Hepatocyte (in vitro differentiated cells): ENCODE results near the gene PHACTR1. TPM values are rescaled to one million over a fixed set of nuclear protein-coding genes. Genes with fewer than 3 reads are reported as not detected.
A peak's percentile ranks its signal among the peaks of the same experiment; 100 is the strongest.

Experiments used
- DNase-seq: peaks from one replicate; pipeline ENCODE4 v3.0.0-alpha.2; 2016; ENCODE audit warnings: low spot score
- H2AFZ ChIP-seq: fragments of 200-600 bp; sonication (generic); 2 replicates; pipeline ENCODE4 v1.6.0; 2016; ENCODE audit warnings: antibody characterized with exemption, mild to moderate bottlenecking
- H3K27ac ChIP-seq: fragments of 200-600 bp; sonication (generic); 2 replicates; pipeline ENCODE4 v1.5.1; 2016; ENCODE audit warnings: mild to moderate bottlenecking
- H3K27me3 ChIP-seq: fragments of 200-600 bp; sonication (generic); 2 replicates; pipeline ENCODE4 v1.6.1; 2016
- H3K36me3 ChIP-seq: fragments of 200-600 bp; sonication (generic); replicated peaks from 2 replicates; pipeline ENCODE4 v1.5.1; 2016; ENCODE audit warnings: low read depth; ENCODE audit not compliant: insufficient read depth
- H3K4me1 ChIP-seq: fragments of 200-600 bp; sonication (generic); 2 replicates; pipeline ENCODE4 v1.5.1; 2016; ENCODE audit warnings: mild to moderate bottlenecking, moderate library complexity; ENCODE audit not compliant: insufficient read depth
- H3K4me2 ChIP-seq: fragments of 200-600 bp; sonication (generic); 2 replicates; pipeline ENCODE4 v1.6.0; 2016
- H3K4me3 ChIP-seq: fragments of 200-600 bp; sonication (generic); 2 replicates; pipeline ENCODE4 v1.5.1; 2016; ENCODE audit warnings: mild to moderate bottlenecking
- H3K79me2 ChIP-seq: fragments of 200-600 bp; sonication (generic); 2 replicates; pipeline ENCODE4 v1.6.0; 2017; ENCODE audit warnings: mild to moderate bottlenecking
- H3K9me2 ChIP-seq: fragments of 200-600 bp; sonication (generic); replicated peaks from 2 replicates; pipeline ENCODE4 v1.6.0; 2017; ENCODE audit warnings: mild to moderate bottlenecking; ENCODE audit not compliant: insufficient read depth
- H3K9me3 ChIP-seq: fragments of 200-600 bp; sonication (generic); 2 replicates; pipeline ENCODE4 v1.5.1; 2016; ENCODE audit warnings: low read depth, mild to moderate bottlenecking
- H4K20me1 ChIP-seq: fragments of 200-600 bp; sonication (generic); 2 replicates; pipeline ENCODE4 v1.6.0; 2016; ENCODE audit warnings: mild to moderate bottlenecking; ENCODE audit not compliant: insufficient read depth, poor library complexity, severe bottlenecking
- EZH2 ChIP-seq: fragments of 200-600 bp; sonication (generic); IDR thresholded peaks from 2 replicates; pipeline ENCODE4 v1.6.1; 2016; ENCODE audit warnings: antibody characterized with exemption, mild to moderate bottlenecking, borderline replicate concordance
- EZH2phosphoT487 ChIP-seq: fragments of 200-600 bp; sonication (generic); IDR thresholded peaks from one replicate; pipeline ENCODE4 v1.6.1; 2018; ENCODE audit warnings: antibody characterized with exemption, mild to moderate bottlenecking, low read depth, moderate library complexity; ENCODE audit not compliant: unreplicated experiment, severe bottlenecking
- WGBS: methylation state at CpG from one replicate; pipeline ENCODE4 v1.1.6; 2016; ENCODE audit warnings: low lambda C conversion rate; ENCODE audit errors: missing lambda C conversion rate; 5-methylcytosine and 5-hydroxymethylcytosine counted together
- polyA plus RNA-seq: library from polyadenylated mRNA; unstranded; fragments of >200 nt; fragmentation: Nextera tagmentation; extraction: Ambion mirVana; gene quantifications from 2 replicates; pipeline ENCODE4 v1.2.1, GENCODE V29; 2016
- total RNA-seq: library from RNA; depleted of rRNA; stranded (reverse); fragments of >200 nt; gene quantifications from 2 replicates; pipeline ENCODE4 v1.2.3, GENCODE V29; 2014
- TF ChIP-seq, protein P1 (sequence below): fragments of 200-600 bp; sonication (generic); IDR thresholded peaks from 2 replicates; pipeline ENCODE4 v1.5.1; 2016; ENCODE audit warnings: antibody characterized with exemption, mild to moderate bottlenecking; ENCODE audit not compliant: poor library complexity

The PHACTR1 gene
- total and polyA plus RNA-seq, 2 experiments from 2014 or later, result 3.0 to 4.3 TPM

DNA sequence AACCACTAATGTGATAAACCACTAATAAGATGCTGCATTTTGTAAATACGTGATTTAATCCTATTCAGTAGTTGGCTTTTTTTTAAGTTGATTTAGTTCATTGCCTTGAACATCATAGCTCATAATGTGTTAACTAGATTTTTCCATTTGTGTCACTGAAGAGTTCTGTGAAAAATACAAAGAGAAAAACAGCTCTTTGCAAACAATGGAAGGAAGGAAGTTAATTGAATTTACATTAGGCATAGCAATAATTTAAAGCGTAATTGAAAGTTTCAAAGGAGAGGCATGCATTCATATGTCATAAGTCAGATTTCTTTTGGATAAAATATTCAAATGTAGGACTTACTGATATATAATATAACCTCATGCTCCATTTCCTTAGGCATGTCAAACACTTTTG lies 509.5 kb downstream of the PHACTR1 start:
- Histone ChIP-seq H3K4me3 (no peak overlapping the region), H3K4me1 (no peaks in the 10 kb centered on the region), H3K9me2 (no peaks in the 10 kb centered on the region), H3K79me2 (no peaks in the 10 kb centered on the region), H3K27ac (no peak overlapping the region), H3K4me2 (no peak overlapping the region), H3K27me3 (no peaks in the 10 kb centered on the region), H3K9me3 (no peaks in the 10 kb centered on the region), H2AFZ (no peak overlapping the region), H4K20me1 (no peaks in the 10 kb centered on the region), H3K36me3 (no peaks in the 10 kb centered on the region)
- no peak for DNase-seq
- TF ChIP-seq, protein P1, sequence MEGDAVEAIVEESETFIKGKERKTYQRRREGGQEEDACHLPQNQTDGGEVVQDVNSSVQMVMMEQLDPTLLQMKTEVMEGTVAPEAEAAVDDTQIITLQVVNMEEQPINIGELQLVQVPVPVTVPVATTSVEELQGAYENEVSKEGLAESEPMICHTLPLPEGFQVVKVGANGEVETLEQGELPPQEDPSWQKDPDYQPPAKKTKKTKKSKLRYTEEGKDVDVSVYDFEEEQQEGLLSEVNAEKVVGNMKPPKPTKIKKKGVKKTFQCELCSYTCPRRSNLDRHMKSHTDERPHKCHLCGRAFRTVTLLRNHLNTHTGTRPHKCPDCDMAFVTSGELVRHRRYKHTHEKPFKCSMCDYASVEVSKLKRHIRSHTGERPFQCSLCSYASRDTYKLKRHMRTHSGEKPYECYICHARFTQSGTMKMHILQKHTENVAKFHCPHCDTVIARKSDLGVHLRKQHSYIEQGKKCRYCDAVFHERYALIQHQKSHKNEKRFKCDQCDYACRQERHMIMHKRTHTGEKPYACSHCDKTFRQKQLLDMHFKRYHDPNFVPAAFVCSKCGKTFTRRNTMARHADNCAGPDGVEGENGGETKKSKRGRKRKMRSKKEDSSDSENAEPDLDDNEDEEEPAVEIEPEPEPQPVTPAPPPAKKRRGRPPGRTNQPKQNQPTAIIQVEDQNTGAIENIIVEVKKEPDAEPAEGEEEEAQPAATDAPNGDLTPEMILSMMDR, result no peak
- TF ChIP-seq EZH2phosphoT487 (no peak), EZH2 (no peak)
- WGBS, result 94% methylated on average over 2 of the region's 2 CpGs

DNA sequence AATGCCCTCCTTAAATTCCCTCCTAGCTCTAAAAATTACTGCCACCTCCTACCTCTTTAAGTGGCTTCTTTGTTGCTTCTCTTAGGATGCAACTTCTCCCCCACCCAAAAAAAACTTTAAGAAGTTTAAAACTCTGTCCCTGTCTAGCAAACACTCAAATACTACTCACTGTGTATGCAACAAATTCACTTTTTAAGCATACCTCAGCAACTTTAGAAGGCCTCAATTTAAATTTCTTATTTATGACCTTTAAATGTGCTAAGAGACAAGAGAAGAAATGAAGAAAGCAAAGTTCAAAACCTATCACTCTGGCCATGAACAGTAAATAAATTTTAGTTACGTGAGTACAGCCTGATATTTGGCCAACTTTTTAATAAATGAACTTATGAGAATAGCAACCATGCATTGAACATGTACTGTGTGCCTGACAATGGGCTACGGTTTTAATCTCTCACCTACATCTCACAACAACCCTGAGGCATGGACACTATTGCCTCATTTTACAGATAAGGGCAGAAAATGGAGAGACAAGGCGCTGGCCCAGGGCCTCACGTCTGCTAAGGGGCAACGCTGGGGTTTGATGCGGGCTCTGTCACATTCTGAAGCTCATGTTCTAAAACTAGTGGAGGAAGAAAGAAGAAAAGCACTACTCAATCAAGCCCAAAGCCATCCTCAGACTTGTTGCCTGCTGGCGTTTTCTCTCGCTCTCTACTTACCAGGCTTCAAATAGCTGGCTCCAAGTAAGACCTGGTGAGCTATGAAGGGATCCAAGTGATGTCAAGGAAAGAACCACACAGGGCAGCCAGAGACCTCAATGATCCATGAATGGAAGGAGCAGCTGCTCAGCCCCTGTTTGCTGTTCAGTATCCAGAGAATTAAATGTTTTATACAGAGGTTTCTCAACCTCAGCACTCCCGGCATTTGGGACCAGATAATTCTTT lies 512.0 kb downstream of the PHACTR1 start:
- no peaks in the 10 kb centered on the region for H3K9me2 ChIP-seq
- H2AFZ ChIP-seq, result no peak overlapping the region
- no peaks in the 10 kb centered on the region for H3K36me3 ChIP-seq
- no peak overlapping the region for H3K27ac ChIP-seq
- DNase-seq, result no peak
- WGBS, result 77% methylated on average over 9 of the region's 9 CpGs
- H3K9me3 ChIP-seq, result no peaks in the 10 kb centered on the region
- H3K79me2 ChIP-seq, result no peaks in the 10 kb centered on the region
- no peak for TF ChIP-seq EZH2
- TF ChIP-seq, protein P1, result no peak
- TF ChIP-seq EZH2phosphoT487, result no peak
- no peaks in the 10 kb centered on the region for H3K27me3 ChIP-seq
- no peaks in the 10 kb centered on the region for H3K4me1 ChIP-seq
- no peaks in the 10 kb centered on the region for H4K20me1 ChIP-seq
- H3K4me2 ChIP-seq, result no peak overlapping the region
- no peak overlapping the region for H3K4me3 ChIP-seq

DNA sequence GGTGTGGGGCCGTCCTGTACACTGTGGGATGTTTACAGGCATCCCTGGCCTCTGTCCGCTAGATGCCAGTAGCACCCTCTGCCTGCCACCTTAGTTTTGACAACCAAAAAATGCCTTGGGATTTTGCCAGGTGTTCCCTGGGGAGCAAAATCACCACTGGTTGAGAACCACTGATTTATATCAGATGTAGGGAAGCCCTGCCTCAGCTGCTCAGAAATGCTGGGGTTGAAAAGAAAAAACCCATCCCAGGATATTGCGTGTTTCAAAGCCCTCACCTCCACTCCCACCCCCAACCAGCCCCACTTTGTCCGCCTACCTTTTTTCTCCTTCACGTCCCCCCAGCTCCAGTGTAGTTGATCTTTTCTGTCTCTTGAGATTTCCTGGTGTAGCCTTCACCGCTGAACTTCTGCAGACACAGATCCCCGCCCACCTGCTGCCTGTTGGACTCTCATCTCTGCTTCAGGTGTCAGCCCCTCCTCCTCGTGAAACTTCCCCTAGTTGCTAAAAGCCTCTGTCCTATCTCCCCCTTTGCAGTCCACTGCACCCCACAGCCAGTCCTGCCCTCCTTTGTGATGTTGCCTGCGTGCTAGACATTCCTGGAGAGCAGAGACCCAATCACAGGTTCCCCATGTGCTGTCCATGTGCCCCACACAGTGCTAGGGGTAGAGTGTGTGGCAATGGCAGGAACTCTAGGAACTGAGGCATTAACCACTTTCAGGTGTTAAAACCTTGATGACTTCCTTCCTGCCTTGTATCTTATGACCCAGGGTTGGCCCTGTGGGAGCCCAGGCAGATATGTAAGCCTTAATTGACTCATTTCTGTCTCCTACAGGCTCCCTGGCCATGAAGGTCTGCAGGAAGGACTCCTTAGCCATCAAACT lies 512.9 kb downstream of the PHACTR1 start:
- no peaks in the 10 kb centered on the region for H3K4me1 ChIP-seq
- no peaks in the 10 kb centered on the region for H3K36me3 ChIP-seq
- no peaks in the 10 kb centered on the region for H3K9me3 ChIP-seq
- H3K4me3 ChIP-seq, result no peak overlapping the region
- TF ChIP-seq EZH2phosphoT487 (no peak), EZH2 (no peak)
- TF ChIP-seq, protein P1, result no peak
- H3K27ac ChIP-seq, result no peak overlapping the region
- H4K20me1 ChIP-seq, result no peaks in the 10 kb centered on the region
- no peak overlapping the region for H2AFZ ChIP-seq
- no peak overlapping the region for H3K4me2 ChIP-seq
- DNase-seq, result peak; percentile 35
- 77% methylated on average over 9 of the region's 9 CpGs for WGBS
- H3K27me3 ChIP-seq, result no peaks in the 10 kb centered on the region
- no peaks in the 10 kb centered on the region for H3K79me2 ChIP-seq
- H3K9me2 ChIP-seq, result no peaks in the 10 kb centered on the region
